ENCODE results near the gene TMEM258.

Gene TMEM258

GRCh38 chr11:61778920-61779650 is 13.3 kb downstream of the TMEM258 start:
- TF ChIP-seq, protein P1, sequence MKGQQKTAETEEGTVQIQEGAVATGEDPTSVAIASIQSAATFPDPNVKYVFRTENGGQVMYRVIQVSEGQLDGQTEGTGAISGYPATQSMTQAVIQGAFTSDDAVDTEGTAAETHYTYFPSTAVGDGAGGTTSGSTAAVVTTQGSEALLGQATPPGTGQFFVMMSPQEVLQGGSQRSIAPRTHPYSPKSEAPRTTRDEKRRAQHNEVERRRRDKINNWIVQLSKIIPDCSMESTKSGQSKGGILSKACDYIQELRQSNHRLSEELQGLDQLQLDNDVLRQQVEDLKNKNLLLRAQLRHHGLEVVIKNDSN (IDR thresholded peaks at IDR 0.05) = no peak
- TF ChIP-seq, protein P2, sequence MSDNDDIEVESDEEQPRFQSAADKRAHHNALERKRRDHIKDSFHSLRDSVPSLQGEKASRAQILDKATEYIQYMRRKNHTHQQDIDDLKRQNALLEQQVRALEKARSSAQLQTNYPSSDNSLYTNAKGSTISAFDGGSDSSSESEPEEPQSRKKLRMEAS (IDR thresholded peaks at IDR 0.05) = no peak
- TF ChIP-seq RAD21 (IDR thresholded peaks at IDR 0.05; ENCODE audit: low read depth) (no peak), TEAD4 (IDR thresholded peaks at IDR 0.05) (no peak), CEBPB (IDR thresholded peaks at IDR 0.05) (no peak), FOXM1 (IDR thresholded peaks at IDR 0.05; ENCODE audit: borderline replicate concordance, low read depth) (no peak), EGR1 (IDR thresholded peaks at IDR 0.05) (no peak), YY1 (IDR thresholded peaks at IDR 0.05; ENCODE audit: low read depth) (no peak), CREB1 (IDR thresholded peaks at IDR 0.05; ENCODE audit: low read depth) (no peak), EP300 (IDR thresholded peaks at IDR 0.05; ENCODE audit: borderline replicate concordance) (no peak), TAF1 (IDR thresholded peaks at IDR 0.05; ENCODE audit: low read depth) (no peak), ZBTB7A (IDR thresholded peaks at IDR 0.05; ENCODE audit: low read depth) (no peak), TCF12 (IDR thresholded peaks at IDR 0.05; ENCODE audit: low read depth) (no peak)
- TF ChIP-seq, protein P3, sequence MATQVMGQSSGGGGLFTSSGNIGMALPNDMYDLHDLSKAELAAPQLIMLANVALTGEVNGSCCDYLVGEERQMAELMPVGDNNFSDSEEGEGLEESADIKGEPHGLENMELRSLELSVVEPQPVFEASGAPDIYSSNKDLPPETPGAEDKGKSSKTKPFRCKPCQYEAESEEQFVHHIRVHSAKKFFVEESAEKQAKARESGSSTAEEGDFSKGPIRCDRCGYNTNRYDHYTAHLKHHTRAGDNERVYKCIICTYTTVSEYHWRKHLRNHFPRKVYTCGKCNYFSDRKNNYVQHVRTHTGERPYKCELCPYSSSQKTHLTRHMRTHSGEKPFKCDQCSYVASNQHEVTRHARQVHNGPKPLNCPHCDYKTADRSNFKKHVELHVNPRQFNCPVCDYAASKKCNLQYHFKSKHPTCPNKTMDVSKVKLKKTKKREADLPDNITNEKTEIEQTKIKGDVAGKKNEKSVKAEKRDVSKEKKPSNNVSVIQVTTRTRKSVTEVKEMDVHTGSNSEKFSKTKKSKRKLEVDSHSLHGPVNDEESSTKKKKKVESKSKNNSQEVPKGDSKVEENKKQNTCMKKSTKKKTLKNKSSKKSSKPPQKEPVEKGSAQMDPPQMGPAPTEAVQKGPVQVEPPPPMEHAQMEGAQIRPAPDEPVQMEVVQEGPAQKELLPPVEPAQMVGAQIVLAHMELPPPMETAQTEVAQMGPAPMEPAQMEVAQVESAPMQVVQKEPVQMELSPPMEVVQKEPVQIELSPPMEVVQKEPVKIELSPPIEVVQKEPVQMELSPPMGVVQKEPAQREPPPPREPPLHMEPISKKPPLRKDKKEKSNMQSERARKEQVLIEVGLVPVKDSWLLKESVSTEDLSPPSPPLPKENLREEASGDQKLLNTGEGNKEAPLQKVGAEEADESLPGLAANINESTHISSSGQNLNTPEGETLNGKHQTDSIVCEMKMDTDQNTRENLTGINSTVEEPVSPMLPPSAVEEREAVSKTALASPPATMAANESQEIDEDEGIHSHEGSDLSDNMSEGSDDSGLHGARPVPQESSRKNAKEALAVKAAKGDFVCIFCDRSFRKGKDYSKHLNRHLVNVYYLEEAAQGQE (IDR thresholded peaks at IDR 0.05; ENCODE audit: low read depth) = no peak

DNA sequence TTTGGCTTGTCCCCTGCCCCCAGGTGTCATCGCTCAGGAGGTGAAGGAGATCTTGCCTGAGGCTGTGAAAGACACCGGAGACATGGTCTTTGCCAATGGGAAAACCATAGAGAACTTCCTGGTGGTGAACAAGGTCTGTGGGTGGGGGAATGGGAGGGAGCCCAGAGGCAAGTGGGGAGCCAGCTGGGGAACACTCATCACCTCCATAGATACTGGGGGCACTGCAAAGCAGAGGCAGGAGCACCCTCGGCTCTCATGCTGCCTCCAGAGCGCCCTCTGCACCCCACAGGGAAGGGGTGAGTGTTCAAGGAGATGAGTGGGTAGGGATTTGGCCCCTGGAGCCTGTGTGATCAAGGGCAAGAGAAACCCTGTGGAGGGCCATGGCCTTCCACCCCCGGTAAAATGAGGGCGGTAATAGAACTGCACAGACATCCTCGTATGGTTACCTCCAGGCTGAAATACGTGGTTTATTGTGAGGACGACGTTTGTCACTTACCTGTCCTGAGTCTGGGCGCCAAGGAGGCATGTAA is 14.0 kb downstream of the TMEM258 start:
- no peak for TF ChIP-seq NFIC (IDR thresholded peaks at IDR 0.05)
- TF ChIP-seq CREB1 (IDR thresholded peaks at IDR 0.05; ENCODE audit: low read depth) = no peak
- TF ChIP-seq, protein P3 (IDR thresholded peaks at IDR 0.05; ENCODE audit: low read depth) = no peak
- TF ChIP-seq FOXM1 (IDR thresholded peaks at IDR 0.05; ENCODE audit: borderline replicate concordance, low read depth) = no peak
- TF ChIP-seq TEAD4 (IDR thresholded peaks at IDR 0.05) = no peak
- no peak for TF ChIP-seq TCF12 (IDR thresholded peaks at IDR 0.05; ENCODE audit: low read depth)
- no peak for TF ChIP-seq EP300 (IDR thresholded peaks at IDR 0.05; ENCODE audit: borderline replicate concordance)
- TF ChIP-seq RAD21 (IDR thresholded peaks at IDR 0.05; ENCODE audit: low read depth) = no peak
- TF ChIP-seq YY1 (IDR thresholded peaks at IDR 0.05; ENCODE audit: low read depth) = no peak
- TF ChIP-seq, protein P1 (IDR thresholded peaks at IDR 0.05) = no peak
- TF ChIP-seq TAF1 (IDR thresholded peaks at IDR 0.05; ENCODE audit: low read depth) = no peak
- TF ChIP-seq, protein P2 (IDR thresholded peaks at IDR 0.05) = no peak
- no peak for TF ChIP-seq ZBTB7A (IDR thresholded peaks at IDR 0.05; ENCODE audit: low read depth)
- no peak for TF ChIP-seq CEBPB (IDR thresholded peaks at IDR 0.05)
- no peak for TF ChIP-seq EGR1 (IDR thresholded peaks at IDR 0.05)

GRCh38 chr11:61777234-61778090 is 14.9 kb downstream of the TMEM258 start:
- TF ChIP-seq YY1 (IDR thresholded peaks at IDR 0.05; ENCODE audit: low read depth) (no peak), TCF12 (IDR thresholded peaks at IDR 0.05; ENCODE audit: low read depth) (no peak), TAF1 (IDR thresholded peaks at IDR 0.05; ENCODE audit: low read depth) (no peak), RAD21 (IDR thresholded peaks at IDR 0.05; ENCODE audit: low read depth) (no peak), CEBPB (IDR thresholded peaks at IDR 0.05) (no peak), FOXM1 (IDR thresholded peaks at IDR 0.05; ENCODE audit: borderline replicate concordance, low read depth) (no peak), NFIC (IDR thresholded peaks at IDR 0.05) (no peak), ZBTB7A (IDR thresholded peaks at IDR 0.05; ENCODE audit: low read depth) (0 out of 2 replicates have a peak, but pooled peaks have one; percentile 34), CREB1 (IDR thresholded peaks at IDR 0.05; ENCODE audit: low read depth) (no peak), EP300 (IDR thresholded peaks at IDR 0.05; ENCODE audit: borderline replicate concordance) (no peak), EGR1 (IDR thresholded peaks at IDR 0.05) (no peak), TEAD4 (IDR thresholded peaks at IDR 0.05) (no peak)
- TF ChIP-seq, protein P2 (IDR thresholded peaks at IDR 0.05) = peak; percentile 68
- TF ChIP-seq, protein P3 (IDR thresholded peaks at IDR 0.05; ENCODE audit: low read depth) = no peak
- TF ChIP-seq, protein P1 (IDR thresholded peaks at IDR 0.05) = peak; percentile 22; the same call in 1 of the 2 replicates

Measured in Ishikawa (cell line).